T47D (cell line): ENCODE measurements around the gene LSS.

ENCODE experiments used
- DNase-seq, 2 experiments: peaks; one replicate each; pipeline versions ENCODE4 v3.0.0 to v3.0.0-alpha.2; 2011 to 2012; ENCODE audit warnings: low read depth in 1 of 2, low spot score in 1 of 2
- JUND ChIP-seq: IDR thresholded peaks from 2 replicates; pipeline ENCODE4 v1.6.1; 2012; ENCODE audit warnings: low read depth
- in situ Hi-C: cut with HindIII; loops from 2 replicates; pipeline ENCODE4 v1.10.0; 2016; ENCODE audit warnings: low sequenced_read_pairs, low pct_unique_long_range_greater_than_20kb

The LSS gene

DNA sequence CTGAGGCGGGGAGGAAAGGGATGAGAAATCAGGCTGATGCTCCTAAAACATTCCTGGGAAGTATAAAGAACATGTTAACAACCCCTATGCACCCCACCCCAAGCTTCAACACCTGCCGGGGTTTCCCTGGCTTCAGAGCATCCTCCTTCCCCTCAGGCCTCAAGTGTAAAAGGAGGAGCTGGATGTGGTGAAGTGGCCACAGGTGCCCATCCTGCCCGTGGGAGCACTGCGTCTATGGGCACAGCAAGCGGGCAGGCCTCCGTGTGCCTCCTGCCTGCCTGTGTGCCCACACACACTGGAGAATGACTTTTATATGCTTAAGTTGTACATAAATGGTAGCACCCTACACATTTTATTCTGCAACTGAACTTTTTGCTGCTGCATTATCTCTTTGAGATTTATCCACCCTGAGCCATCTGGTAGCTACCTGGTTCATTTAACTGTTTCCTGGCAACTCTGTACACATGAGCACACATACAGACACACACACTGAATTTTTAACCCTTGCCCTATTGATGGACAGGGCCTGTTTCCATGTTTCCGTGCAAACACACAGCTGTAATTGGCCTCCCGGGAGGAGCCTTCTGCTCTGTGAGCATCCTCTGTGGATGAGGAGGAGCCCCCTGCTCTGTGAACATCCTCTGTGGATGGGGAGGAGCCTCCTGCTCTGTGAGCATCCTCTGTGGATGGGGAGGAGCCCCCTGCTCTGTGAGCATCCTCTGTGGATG lies 59.8 kb downstream of the LSS start:
- TF ChIP-seq JUND, result no peak
- DNase-seq, result no peak
- in situ Hi-C loops, result no loop called here

GRCh38 chr21:46168238-46168637 lies 60.3 kb downstream of the LSS start:
- DNase-seq, result no peak
- TF ChIP-seq JUND, result no peak
- in situ Hi-C loops, result no loop called here

- in situ Hi-C loops, result no loop called here
- no peak for TF ChIP-seq JUND
- no peak for DNase-seq
Measured at GRCh38 chr21:46165098-46165497, 63.5 kb downstream of the LSS start.

GRCh38 chr21:46163380-46163779 lies 65.2 kb downstream of the LSS start:
- TF ChIP-seq JUND, result no peak
- in situ Hi-C loops, result no loop called here
- DNase-seq, result no peak

DNA sequence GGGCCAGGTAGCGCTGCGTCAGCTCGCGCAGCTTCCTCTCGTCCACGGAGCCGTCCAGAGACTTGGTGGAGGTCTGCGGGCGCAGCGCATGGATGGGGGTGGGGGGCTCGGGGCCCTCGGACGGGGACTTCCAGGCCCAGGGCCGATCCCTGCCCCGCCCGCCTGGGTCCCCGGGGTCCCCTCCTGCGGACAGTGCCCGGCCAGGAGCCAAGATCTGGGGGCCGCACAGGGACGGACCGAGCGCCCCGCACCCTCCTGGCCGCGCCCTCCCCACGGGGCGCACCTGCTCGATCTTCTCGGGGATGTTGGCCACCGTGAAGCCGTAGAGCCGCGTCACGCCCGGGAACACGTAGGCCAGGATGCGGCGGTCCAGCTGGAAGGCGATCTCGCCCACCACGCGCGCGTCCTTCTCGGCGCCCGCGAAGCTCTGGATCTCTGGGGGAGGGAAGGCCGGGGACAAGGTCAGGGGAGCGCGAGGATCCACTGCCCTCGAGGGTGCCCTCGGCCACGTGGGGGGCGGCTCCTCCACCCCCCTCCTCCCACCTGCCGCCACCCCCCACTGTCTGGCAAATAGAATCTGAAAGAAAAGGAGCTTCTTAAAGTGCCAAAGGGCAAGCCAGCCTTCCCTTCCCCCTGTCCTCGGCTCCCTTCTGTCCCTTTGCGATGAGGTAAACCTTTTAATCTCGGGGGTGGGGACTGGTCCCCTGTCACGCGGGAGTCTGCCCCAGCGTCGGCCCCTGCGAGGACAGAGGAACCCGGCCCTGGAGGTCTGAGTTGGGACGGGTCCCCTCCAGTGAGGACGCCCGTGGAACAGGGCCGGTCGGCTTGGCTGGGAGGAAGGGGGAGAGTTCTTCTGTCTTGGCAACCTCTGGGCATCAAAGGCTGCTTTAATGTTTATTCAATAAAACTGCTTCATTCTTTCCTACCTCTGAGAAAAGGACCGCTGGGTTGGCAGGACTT lies 66.7 kb downstream of the LSS start:
- no peak for TF ChIP-seq JUND
- in situ Hi-C loops, result no loop called here
- no peak for DNase-seq

GRCh38 chr21:46160907-46161632 lies 67.5 kb downstream of the LSS start:
- no peak for TF ChIP-seq JUND
- DNase-seq, result no peak
- in situ Hi-C loops, result no loop called here

- no peak for TF ChIP-seq JUND
- in situ Hi-C loops, result no loop called here
- DNase-seq, result no peak
Measured at GRCh38 chr21:46160657-46160906, 68.0 kb downstream of the LSS start.

DNA sequence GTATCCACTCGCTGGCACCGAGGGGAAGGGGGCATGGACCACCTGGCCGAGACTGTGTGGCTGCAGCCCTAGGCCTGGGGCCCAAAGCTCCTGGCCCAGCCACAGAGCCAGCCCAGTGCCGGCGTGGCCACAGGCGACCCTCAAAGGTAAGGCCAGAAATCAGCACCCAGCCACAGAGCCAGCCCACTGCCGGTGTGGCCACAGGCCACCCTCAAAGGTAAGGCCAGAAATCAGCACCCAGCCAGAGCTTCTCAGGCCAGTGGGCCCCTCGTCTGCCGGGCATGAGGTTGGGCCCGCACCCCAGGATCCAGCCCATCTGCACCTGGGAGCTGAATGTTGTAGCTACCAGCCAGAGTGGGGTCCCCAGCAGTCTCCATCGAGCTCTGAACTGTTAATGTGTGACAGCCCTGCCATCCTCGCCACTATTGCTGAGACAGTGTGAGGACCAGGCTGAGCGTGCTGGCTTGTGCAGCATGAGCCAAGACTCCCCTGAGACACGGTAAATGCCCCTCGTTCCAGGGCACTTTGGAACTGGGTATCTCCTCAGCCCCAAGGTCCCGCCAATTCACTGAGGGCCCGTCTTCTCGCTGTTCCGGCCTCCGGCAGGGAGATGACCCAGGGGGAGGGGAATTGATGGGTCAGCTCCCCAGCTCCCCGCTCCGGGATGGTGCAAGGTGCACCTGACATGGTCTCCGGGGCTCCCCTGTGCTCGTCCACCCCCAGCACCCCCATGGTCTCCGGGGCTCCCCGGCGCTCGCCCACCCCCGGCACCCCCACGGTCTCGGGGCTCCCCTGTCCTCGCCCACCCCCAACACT lies 68.5 kb downstream of the LSS start:
- DNase-seq, result no peak
- in situ Hi-C loops, result no loop called here
- no peak for TF ChIP-seq JUND

GRCh38 chr21:46159390-46159789 lies 69.2 kb downstream of the LSS start:
- in situ Hi-C loops, result no loop called here
- no peak for DNase-seq
- TF ChIP-seq JUND, result no peak

DNA sequence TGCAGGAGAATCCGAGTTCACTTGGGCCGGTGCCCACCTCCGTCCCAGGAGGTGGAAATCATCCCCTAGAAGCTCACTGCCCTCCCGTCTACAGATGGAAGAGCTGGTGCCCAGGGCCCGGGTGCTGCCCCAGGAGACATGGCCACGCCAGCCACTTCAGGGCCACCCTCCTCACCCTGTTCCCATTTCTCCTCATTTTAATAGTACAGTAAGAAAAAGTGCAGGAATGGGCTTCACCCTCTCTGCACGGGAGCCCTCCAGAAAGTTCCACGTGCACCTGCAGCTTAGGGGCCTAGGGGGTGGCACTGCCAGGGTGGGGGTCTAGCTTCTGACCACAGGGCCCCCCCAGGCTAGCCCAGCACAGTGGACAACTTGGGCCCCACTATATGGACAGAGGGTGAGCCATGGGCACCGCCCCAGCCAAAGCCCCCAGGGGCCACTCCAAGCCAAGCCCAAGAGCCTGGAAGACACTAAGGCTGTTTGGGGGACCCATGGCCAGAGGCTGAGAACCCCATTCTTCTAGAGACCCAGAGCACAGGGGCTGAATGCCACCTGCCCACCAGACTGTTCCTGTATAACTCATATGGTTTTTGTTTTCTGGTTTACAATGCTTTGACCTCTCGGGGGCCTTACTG lies 69.8 kb downstream of the LSS start:
- TF ChIP-seq JUND, result no peak
- DNase-seq, result no peak
- in situ Hi-C loops, result no loop called here

- DNase-seq, result no peak
- in situ Hi-C loops, result no loop called here
- no peak for TF ChIP-seq JUND
Measured at GRCh38 chr21:46157987-46158451, 70.6 kb downstream of the LSS start.
